Measurements from ENCODE around the gene CD2.

Gene CD2, protein sequence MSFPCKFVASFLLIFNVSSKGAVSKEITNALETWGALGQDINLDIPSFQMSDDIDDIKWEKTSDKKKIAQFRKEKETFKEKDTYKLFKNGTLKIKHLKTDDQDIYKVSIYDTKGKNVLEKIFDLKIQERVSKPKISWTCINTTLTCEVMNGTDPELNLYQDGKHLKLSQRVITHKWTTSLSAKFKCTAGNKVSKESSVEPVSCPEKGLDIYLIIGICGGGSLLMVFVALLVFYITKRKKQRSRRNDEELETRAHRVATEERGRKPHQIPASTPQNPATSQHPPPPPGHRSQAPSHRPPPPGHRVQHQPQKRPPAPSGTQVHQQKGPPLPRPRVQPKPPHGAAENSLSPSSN

DNA sequence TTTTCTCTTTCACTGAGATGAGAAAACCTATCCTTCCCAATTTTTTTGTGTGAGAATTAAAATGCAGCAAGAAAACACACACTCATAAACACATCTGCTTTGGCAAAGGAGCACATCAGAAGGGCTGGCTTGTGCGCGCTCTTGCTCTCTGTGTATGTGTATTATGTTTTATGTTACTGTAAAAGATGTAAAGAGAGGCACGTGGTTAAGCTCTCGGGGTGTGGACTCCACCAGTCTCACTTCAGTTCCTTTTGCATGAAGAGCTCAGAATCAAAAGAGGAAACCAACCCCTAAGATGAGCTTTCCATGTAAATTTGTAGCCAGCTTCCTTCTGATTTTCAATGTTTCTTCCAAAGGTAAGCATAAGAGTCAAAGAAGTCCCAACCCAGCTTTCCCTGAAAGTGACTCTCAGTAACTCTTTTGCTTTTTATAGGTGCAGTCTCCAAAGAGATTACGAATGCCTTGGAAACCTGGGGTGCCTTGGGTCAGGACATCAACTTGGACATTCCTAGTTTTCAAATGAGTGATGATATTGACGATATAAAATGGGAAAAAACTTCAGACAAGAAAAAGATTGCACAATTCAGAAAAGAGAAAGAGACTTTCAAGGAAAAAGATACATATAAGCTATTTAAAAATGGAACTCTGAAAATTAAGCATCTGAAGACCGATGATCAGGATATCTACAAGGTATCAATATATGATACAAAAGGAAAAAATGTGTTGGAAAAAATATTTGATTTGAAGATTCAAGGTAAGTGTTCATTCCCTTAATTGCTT is at the start of gene CD2:
Gene CD2 (plus strand): TSS at position 233 of the 780 bp plus-strand sequence. CDS start 63 bp downstream, at position 296.
- FAIRE-seq: no peak
- DNase-seq (ENCODE audit: insufficient read length, low spot score): no peak

DNA sequence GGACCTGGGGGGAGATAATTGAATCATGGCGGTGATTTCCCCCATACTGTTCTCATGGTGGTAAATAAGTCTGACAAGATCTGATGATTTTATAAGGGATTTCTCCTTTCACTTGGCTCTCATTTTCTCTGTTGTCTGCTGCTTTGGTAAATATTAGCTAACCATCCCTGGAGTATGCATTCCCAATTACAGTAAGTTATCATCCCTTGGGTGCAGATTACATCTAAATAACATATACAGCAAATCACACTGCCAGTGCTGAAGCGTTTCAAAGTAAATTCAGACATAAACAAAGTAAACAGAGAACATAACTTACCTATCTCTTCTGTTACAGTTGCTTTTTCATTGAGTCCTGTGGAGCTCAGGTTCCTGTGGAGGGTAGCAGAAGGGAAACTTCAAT is 48.1 kb upstream of the CD2 start:
- DNase-seq (ENCODE audit: insufficient read length, low spot score) (no peak), FAIRE-seq (no peak)
- TF ChIP-seq, protein P1, sequence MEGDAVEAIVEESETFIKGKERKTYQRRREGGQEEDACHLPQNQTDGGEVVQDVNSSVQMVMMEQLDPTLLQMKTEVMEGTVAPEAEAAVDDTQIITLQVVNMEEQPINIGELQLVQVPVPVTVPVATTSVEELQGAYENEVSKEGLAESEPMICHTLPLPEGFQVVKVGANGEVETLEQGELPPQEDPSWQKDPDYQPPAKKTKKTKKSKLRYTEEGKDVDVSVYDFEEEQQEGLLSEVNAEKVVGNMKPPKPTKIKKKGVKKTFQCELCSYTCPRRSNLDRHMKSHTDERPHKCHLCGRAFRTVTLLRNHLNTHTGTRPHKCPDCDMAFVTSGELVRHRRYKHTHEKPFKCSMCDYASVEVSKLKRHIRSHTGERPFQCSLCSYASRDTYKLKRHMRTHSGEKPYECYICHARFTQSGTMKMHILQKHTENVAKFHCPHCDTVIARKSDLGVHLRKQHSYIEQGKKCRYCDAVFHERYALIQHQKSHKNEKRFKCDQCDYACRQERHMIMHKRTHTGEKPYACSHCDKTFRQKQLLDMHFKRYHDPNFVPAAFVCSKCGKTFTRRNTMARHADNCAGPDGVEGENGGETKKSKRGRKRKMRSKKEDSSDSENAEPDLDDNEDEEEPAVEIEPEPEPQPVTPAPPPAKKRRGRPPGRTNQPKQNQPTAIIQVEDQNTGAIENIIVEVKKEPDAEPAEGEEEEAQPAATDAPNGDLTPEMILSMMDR (IDR thresholded peaks at IDR 0.05; ENCODE audit: insufficient read depth, missing control alignments): no peak

More for the DNA sequence above, at the start of gene CD2:
- TF ChIP-seq, protein P1 (IDR thresholded peaks at IDR 0.05; ENCODE audit: insufficient read depth, missing control alignments): no peak

DNA sequence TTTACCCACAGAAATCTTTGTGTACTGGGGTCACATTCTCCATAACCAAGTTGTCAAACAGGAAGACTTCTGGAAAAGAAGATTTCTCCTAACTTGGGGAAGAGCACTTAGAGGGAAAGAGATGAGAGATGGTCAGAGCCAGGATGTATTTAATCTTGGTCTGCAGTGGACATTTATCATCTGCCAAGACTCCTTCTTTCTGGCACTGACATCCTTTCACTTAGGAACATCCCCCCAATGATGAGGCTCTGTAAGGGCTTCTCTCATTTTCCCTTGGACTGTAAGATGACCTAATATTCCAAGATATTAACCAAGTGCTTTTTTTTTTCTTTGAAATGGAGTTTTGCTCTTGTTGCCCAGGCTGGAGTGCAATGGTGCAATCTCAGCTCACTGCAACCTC is 47.4 kb upstream of the CD2 start:
- FAIRE-seq (no peak), DNase-seq (ENCODE audit: insufficient read length, low spot score) (no peak)
- TF ChIP-seq, protein P1 (IDR thresholded peaks at IDR 0.05; ENCODE audit: insufficient read depth, missing control alignments): no peak

DNA sequence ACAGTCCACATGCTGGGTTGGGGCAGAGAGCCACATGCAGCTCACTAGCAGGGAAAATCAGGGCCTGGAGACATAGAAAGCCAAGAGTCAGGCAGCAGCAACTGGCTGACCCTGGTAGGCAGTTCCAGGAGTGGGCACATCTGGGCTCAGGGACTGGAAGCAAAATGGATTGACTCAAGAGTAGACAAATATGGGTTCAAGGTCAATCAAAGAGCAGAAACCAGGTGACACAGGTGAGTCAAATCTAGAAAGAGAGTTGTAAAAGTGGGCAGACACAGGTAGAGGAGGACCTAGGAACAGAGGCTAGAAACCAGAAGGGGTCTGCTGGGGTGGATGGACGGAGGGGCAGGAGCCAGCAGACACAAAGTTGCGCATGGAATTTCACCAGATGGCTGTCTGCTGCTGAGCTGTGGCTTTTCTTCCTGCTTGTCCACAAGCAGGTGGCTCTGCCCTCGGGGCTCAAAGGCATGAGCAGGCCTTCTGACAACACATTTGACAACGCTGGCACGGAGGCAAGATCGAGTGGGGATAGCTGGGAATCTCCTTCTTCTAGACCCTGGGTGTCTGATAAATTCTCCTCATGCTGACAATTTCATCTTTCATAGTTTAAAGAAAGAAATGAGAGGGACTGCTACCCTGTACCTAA is 45.9 kb upstream of the CD2 start:
- DNase-seq (ENCODE audit: insufficient read length, low spot score) (no peak), FAIRE-seq (no peak)
- TF ChIP-seq, protein P1 (IDR thresholded peaks at IDR 0.05; ENCODE audit: insufficient read depth, missing control alignments): no peak

DNA sequence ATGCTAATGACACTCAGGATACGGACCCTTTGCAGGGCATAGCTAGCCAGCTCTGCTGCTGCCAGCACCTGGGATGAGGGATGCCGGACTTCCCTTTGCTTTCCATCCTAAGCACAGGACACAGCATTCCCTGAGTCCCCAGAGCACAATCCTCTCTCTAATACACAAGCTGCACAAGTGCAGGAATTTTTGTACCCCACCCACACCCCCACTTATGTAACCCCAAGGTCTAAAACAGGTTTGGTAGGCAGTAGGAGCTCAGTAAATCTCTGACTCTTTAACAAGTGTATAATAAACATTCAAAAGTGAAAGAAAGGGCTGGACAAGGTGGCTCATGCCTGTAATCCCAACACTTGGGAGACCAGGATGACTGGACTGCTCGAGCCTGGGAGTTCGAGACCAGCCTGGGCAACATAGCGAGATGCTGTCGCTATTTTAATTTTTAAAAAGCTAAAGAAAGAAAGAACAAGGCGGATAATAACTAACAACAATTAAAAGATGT is 44.5 kb upstream of the CD2 start:
- DNase-seq (ENCODE audit: insufficient read length, low spot score) (no peak), FAIRE-seq (no peak)
- TF ChIP-seq, protein P1 (IDR thresholded peaks at IDR 0.05; ENCODE audit: insufficient read depth, missing control alignments): no peak

DNA sequence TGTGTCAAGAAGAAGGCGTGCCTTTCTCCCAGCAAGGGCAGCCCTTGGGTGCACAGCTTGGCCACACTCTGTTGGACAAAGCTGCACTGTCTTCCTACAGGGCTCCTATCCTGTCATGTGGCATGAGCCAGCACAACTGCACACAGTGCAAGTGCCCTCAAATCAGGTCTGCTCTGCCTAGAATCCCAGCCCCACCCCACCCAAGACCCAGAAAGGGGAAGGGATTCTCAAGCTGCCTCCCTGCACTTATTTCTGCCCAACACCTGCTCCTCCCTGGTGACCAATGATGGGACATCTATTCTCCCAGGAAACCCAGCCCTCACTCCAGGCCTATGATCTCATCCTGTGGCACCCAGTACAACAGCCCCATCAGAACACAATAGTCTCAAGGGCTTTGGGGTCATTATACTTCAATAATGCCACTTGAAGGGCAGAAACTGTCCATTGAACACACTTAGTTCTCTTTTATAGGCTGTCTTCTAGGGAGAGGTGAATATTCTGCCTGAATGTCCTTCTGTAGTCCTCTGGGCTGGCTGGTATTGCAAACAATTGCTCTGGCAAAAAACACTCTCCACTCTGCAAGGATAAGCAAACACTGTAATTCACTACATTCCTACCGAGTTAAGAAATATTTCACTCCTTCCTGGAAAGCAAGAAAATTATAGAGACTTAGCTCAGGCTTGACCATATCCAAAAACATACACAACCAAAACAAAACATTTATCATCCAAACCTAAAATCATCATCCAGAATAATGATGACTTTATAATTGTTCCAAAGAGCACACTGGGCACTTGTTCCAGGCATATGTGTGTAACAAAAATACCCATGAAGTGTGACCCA is 43.6 kb upstream of the CD2 start:
- DNase-seq (ENCODE audit: insufficient read length, low spot score) (no peak), FAIRE-seq (no peak)
- TF ChIP-seq, protein P1 (IDR thresholded peaks at IDR 0.05; ENCODE audit: insufficient read depth, missing control alignments): no peak
